Activated CD8-positive, alpha-beta memory T cell treated with anti-CD3 and anti-CD28 coated beads, Interleukin-2, amount 50 U/mL, for 24 hours (primary cell): ENCODE data around the gene DTX2.
"Not testable (repeated sequence)": the region's sequence is repeated elsewhere in the genome, so short reads cannot be mapped to it uniquely, and the experiment has no call there.

Source experiments
- DNase-seq: peaks from one replicate; pipeline ENCODE4 v3.0.0-alpha.2; 2020; ENCODE audit errors: extremely low read depth

The DTX2 gene

GRCh38 chr7:76443846-76444245 lies 17.7 kb upstream of the DTX2 start:
- not testable (repeated sequence) for DNase-seq

- not testable (repeated sequence) for DNase-seq
These were observed 15.9 kb upstream of the DTX2 start for GRCh38 chr7:76445577-76446008.

- not testable (repeated sequence) for DNase-seq
These were observed 4.5 kb upstream of the DTX2 start for GRCh38 chr7:76457017-76457416.

GRCh38 chr7:76458504-76458903 lies 3.0 kb upstream of the DTX2 start:
- DNase-seq: not testable (repeated sequence)

GRCh38 chr7:76460767-76461166 lies 742 bp upstream of the DTX2 start:
- not testable (repeated sequence) for DNase-seq

GRCh38 chr7:76462271-76462882 lies 868 bp downstream of the DTX2 start:
- DNase-seq: not testable (repeated sequence)

- not testable (repeated sequence) for DNase-seq
These were observed 3.5 kb downstream of the DTX2 start for GRCh38 chr7:76464959-76465358.

GRCh38 chr7:76465950-76466349 lies 4.4 kb downstream of the DTX2 start:
- not testable (repeated sequence) for DNase-seq

- DNase-seq: not testable (repeated sequence)
These were observed 6.4 kb downstream of the DTX2 start for GRCh38 chr7:76467743-76468404.

- not testable (repeated sequence) for DNase-seq
These were observed 10.2 kb downstream of the DTX2 start for GRCh38 chr7:76471556-76472221.

- not testable (repeated sequence) for DNase-seq
These were observed 11.6 kb downstream of the DTX2 start for GRCh38 chr7:76473097-76473496.

- DNase-seq: not testable (repeated sequence)
These were observed 14.8 kb downstream of the DTX2 start for GRCh38 chr7:76476280-76476679.

- not testable (repeated sequence) for DNase-seq
These were observed 15.4 kb downstream of the DTX2 start for GRCh38 chr7:76476742-76477474.

- not testable (repeated sequence) for DNase-seq
These were observed 18.1 kb downstream of the DTX2 start for GRCh38 chr7:76479628-76480027.

GRCh38 chr7:76480403-76481253 lies 19.1 kb downstream of the DTX2 start:
- DNase-seq: not testable (repeated sequence)

- not testable (repeated sequence) for DNase-seq
These were observed 21.2 kb downstream of the DTX2 start for GRCh38 chr7:76482660-76483059.

- DNase-seq: not testable (repeated sequence)
These were observed 21.6 kb downstream of the DTX2 start for GRCh38 chr7:76483081-76483480.

- not testable (repeated sequence) for DNase-seq
These were observed 22.9 kb downstream of the DTX2 start for GRCh38 chr7:76484456-76484855.

GRCh38 chr7:76485822-76486610 lies 24.5 kb downstream of the DTX2 start:
- DNase-seq: not testable (repeated sequence)

- not testable (repeated sequence) for DNase-seq
These were observed 25.1 kb downstream of the DTX2 start for GRCh38 chr7:76486618-76487017.
